ENCODE results near the gene SULT4A1.

Gene SULT4A1

DNA sequence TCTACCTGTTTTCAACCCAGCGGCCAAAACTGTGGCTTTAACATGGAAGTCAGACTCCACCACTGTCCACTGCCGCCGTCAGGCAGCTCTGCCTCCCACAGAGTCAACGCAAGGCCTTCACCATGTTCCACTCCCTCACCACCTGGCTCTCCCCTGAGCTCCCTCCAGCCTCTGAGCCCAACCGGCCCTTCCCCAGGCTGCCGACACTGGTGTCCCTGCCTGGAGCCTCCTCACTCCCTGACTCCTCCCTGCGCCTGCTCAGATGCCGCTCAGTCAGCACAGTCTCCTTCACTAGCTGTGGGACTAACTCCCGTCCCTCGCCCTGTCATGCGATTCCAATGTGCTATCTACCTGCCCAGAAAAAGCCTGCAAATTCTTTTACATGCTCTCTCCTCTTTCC is 16.3 kb downstream of the SULT4A1 start:
- no peak for DNase-seq (ENCODE audit: low read depth, low spot score)

DNA sequence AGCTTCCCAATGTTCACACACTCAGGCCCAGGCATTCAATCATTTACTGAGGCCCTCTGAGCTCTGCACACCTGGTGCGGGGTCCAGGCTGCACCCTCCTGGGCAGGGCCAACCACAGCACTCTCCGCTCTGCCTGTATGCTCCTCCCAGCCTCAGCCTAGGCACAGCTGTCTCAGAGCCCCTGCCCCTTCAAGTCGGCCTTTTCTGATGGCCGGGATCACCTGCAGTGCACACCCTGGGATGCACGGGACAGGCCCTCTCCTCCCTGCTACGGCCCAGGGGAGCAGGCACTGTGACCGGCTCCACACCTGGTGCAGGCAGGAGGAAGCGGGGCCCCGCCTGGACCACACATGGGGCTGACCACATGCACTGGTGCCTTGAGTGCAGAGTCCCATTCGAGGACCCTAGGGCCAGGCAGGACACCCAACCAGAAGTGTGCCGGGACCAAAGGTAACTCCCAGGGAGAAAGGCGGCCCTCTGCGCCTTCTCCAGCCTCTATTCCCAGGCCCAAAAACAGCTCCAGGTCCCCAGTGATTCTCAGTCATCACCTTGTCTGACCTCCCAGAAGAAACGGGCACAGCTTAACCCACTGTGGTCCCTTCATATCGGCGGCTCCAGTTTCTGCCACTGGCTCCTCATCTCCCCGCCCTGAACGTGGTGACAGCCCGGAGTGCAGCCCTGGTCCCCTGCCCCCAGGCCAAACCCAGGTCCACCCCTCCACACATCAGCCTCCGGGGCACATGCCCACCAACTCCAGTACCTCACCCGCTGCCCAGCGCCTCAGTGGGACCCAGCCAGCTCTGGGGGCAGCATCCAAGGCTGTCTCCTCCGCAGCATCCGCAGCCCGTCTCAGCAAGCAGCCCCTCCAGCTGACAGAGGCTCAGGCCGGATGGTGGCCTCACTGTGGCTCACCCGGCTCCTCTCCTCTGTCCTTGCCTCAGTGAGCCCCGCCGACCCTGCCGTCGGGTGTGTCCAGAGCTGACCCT is 17.5 kb downstream of the SULT4A1 start:
- no peak for DNase-seq (ENCODE audit: low read depth, low spot score)

DNA sequence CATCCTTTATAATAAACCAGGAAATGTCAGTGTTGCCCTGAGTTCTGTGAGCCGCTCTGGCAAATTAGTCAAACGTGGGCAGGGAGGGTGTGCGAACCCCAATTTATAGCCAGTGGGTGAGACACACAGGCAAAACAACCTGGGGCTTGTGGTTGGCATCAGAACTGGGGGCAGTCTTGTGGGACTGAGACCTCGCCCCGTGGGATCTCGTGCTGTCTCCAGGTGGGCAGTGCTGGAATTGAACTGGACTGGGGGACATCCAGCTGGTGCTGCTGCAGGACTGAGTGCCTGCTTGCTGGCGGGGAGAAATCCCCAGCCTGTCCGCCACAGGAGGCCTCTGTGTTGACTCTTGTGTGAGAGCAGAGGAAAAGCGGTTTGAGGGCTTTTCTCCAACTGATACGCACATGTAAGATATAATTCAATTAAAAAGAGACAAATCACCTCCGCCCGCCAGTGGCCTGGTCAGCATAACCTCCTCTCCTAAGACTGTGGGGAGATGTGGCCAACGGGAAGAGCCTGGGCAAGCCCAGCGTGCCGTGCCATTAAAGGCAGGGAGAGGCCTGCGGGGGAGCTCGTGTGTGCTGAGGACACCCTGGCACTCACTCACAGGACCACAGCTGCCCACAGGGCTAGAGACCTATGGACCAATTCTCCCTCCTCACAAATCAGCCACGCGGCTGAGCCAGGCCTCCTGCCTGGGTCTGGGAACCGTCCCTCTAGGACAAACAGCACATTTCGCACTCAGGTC is 18.4 kb downstream of the SULT4A1 start:
- DNase-seq (ENCODE audit: low read depth, low spot score): no peak

GRCh38 chr22:43841742-43842141 is 20.6 kb downstream of the SULT4A1 start:
- DNase-seq (ENCODE audit: low read depth, low spot score): no peak

DNA sequence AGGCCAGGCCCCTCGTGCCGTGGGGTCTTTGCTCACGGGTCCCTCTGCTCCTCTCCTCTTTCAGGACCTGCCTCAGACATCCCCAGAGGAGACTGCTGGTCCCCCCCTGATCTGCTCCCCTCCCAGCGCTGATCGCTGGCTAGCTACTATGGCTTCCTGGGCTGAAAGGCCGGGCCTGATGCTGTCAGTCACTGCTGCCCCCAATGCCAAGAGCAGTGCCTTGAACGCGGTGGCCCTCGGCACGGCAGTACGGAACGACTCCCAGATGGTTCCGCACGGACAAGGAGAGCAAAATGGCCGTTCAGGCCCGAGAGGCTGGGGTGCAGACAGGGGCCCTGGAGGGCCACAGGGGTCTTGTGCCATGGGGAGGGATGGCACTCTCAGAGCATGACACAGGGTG is 21.5 kb downstream of the SULT4A1 start:
- DNase-seq (ENCODE audit: low read depth, low spot score): no peak

GRCh38 chr22:43840431-43840830 is 21.9 kb downstream of the SULT4A1 start:
- DNase-seq (ENCODE audit: low read depth, low spot score): no peak

- DNase-seq (ENCODE audit: low read depth, low spot score): no peak
Measured at GRCh38 chr22:43839781-43840180, 22.5 kb downstream of the SULT4A1 start.

DNA sequence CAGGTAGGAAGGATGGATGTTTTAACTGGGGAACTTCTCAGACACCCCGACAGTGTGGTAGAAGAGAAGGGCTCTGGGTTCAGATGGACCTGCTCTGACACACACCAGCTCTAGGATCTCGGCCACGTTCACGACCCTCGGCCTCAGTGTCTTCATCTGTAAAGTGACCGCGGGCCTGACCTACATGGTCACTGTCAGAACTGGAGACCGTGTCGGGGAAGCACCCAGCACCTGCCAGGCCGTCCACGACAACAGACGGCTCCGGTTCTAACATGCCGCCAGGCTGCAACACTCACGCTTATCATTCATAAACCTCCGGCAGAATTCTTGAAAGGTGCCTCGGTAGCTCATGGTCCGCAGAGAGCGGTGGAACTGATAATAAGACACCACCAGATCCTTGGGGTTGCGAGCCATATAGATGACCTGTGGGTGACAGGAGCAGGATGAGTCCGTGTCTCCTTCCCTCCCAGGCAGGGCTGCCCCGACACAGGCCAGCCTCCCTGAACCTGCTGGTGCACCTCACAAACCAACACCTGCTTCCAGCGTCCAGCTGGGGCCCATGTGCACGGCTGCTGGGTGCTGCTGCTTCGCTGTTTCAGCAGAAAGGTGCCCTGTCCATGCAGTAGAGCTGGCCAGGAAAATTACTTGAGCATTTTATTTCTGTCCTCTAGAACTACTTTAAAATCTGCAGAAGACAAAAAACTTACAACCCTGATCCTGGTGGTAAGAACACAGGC is 23.6 kb downstream of the SULT4A1 start:
- DNase-seq (ENCODE audit: low read depth, low spot score): no peak

- DNase-seq (ENCODE audit: low read depth, low spot score): no peak
Measured at GRCh38 chr22:43838161-43838560, 24.2 kb downstream of the SULT4A1 start.

- no peak for DNase-seq (ENCODE audit: low read depth, low spot score)
Measured at GRCh38 chr22:43837666-43838065, 24.6 kb downstream of the SULT4A1 start.

DNA sequence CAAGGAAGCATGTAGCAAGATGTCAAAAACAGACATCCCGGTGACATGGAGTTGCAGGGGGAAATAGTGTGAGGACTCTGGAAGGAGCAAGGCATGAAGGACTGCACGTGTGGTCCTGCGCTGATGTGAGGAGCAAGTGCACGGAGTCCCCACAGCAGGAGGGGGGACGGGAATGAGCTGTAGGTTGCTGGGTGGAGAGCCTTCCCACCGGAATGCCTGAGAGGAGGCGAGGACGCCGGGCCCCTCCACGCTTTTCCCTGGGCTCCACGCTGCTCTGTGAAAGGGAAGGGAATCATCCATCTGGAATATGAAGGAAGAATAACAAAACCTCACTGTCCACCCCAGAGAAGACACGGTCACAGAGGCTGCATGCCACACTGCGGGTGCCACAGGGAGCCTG is 26.6 kb downstream of the SULT4A1 start:
- no peak for DNase-seq (ENCODE audit: low read depth, low spot score)

GRCh38 chr22:43835166-43835565 is 27.1 kb downstream of the SULT4A1 start:
- DNase-seq (ENCODE audit: low read depth, low spot score): no peak

DNA sequence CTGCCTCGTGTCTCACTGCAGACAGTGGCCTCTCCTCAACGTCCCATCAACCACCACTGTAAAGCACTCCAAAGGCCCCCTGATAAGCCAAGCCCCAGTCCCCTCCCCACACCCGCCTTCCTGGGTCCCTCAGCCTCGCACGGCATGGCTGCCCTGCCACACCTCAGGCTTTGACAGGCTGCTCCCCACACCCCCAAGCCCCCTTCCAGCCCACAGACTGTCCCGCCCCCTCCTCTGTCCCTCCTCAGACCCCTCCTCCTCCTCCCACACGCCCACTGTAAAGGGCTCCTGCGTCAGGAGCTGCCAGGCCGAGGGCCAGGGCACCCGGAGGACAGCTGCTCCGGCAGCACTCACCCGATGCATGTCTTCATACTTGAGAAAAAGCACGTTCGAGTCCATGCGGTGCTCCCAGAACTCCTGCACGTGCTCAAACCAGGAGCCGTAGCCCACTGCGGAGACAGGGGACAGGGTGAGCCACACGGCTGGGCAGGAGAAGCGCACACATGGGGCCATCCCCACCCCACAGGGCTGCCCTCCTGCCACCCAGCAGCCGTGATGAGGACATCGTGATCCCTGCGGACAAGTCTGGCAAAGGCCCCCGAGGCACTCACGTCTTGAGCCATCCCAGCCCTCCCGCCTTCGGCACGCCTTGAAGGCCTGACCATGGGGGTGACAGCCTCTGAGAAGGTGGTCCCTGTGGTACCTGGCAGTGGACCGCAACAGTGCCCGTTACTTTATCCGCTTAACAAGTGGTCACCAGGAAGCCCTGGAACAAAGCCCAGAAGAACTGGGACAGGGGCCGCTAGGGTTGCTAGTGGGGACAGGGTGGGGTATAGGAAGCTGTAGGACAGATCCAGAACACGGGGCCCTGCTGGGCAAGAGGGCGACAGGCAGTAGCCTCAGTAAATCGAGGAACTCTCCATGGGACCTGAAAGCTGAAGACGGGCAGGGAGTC is 28.8 kb downstream of the SULT4A1 start:
- no peak for DNase-seq (ENCODE audit: low read depth, low spot score)

DNA sequence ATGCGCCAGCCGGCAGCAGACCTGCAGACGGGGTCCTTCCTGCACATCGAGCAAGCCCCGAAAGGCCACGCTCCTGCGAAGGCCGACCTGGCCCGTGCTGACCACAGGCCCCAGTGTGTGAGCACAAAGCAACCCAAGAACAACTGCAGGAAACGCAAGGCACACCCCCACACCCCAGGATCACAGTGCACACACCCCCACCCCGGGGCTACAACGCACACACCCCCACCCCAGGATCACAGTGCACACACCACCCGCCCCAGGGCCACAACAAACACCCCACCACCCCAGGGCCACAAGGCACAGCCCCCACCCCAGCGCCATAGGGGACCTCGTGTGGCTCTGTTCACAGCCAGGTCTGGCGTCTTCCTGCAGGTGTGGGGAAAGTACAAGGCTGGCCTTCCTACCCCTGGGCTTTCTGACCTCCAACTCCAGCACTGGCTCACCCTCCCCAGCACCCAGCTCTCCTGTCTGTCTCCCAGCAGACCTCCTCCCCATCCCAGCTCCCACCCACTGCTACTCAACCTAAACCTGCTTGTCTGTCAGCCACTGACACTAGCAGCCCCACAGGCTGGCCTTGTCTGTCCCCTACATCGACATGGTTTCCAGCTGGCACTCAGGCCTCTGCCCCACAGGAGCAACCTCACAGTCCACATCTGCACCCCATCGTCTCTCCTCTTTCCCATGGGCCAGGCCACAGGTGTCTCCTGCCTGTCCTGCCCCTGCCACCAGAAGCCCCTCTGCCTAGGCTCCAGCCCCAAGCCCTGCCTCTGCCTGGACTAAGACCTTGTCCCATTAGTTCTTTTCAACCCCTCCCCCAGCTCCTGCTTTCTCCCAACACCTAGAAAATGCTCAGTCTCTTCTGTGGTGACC is 29.7 kb downstream of the SULT4A1 start:
- DNase-seq (ENCODE audit: low read depth, low spot score): no peak

- DNase-seq (ENCODE audit: low read depth, low spot score): no peak
Measured at GRCh38 chr22:43831561-43832392, 30.5 kb downstream of the SULT4A1 start.

DNA sequence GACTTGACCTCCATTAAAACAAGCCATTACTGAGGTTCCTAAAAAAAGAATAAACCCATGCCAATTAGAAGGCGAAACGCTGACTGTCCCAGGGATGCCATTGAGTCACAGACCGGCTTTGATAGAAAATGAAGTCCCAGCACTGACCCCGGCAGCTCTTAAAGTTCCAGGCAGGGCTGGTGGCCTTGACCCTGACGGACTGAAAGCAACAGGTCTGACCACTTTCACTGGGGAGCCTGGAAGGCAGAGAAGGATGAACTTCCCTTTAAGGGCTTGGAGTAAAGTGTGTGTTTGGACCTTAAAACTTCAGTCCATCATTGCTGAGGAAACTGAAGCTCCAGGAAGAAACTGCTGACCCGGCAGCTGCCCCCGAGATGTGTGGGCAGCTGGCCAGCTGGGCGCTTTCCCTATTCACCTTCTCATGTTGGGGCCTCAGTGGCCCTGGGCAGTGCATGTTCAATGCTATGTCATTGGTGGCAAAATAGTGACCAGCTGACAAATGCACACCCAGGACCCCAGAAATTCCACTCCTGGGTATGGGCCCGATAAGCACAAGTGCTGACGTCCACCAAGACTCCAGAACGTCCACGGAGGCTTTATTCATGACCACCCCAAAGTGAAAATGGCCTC is 31.3 kb downstream of the SULT4A1 start:
- no peak for DNase-seq (ENCODE audit: low read depth, low spot score)

DNA sequence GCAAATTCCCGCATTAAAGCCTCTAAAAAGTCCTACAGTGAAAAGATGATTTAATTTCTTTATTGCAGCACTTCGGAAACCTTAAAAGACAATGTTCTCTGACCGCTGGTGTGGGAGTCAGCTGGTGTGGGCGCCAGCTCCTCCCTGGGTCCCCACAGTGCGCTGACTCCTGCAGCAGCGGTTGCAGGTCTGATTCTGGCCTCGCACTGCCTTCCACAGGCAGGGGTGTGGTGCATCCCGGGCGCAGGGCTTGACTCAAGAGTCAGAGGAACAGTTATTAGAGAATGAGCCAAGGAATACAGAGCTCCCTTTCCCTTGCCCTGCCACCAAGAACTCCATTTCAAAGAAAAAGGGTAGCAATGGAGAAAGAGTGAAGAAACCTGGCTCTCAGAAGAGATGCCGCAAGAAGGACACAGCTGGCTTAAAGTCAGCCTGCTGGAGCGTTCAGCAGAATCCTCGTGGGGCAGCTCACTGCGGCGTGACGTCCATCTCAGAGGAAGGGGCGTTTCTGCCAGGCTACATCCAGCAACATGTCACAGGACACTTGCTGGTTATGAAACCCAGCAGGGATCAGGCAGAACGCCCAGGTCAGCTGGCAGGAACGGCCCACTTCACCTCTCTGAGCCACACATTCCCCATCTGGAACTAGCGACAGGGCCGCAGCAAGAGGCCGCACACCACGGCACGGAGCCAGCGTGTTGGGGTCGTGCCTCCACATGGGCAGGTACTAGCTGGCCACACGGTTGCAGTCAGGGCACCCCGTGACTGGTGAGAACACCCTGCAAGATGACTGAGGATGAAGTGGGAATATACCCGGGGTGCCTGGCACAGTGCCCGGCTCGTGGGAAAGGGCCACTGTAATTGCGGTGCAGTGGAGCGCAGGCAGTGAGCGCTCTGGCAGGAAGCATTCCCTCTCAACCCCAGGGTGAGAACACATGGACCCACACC is 32.1 kb downstream of the SULT4A1 start:
- DNase-seq (ENCODE audit: low read depth, low spot score): no peak
